MCF 10A (cell line): ENCODE measurements around the gene AGBL1. TPM values are rescaled to one million over a fixed set of nuclear protein-coding genes. Genes with fewer than 3 reads are reported as not detected.

ENCODE experiments used
- BruUV-seq: library from RNA; stranded (reverse); fragments of 400-500 nt; replicated peaks from 2 replicates; lab custom pipeline; 2021; lab: Mats Ljungman, UMichigan
- CTCF ChIA-PET: fragments of 300-600 bp; sonication (Branson Sonifier 250); formaldehyde crosslinking; extraction: SDS; loops from one replicate; lab custom pipeline; 2021; ENCODE audit warnings: antibody characterized with exemption, inconsistent platforms; lab: Yijun Ruan, JAX
- POLR2A ChIA-PET: fragments of 300-600, 350-650 bp; sonication (Branson Sonifier 250); formaldehyde crosslinking; extraction: SDS; loops from one replicate; lab custom pipeline; 2020; ENCODE audit warnings: antibody characterized with exemption, inconsistent platforms; lab: Yijun Ruan, JAX
- DNase-seq: peaks from one replicate; pipeline ENCODE4 v3.0.0-alpha.2; 2018; ENCODE audit not compliant: unreplicated experiment
- H3K27ac Mint-ChIP-seq: one replicate; pipeline ENCODE4 v1.8.0; 2022; ENCODE audit warnings: mild to moderate bottlenecking, low read depth, mixed read lengths; ENCODE audit not compliant: unreplicated experiment
- H3K27me3 Mint-ChIP-seq: one replicate; pipeline ENCODE4 v1.8.0; 2022; ENCODE audit warnings: mixed read lengths; ENCODE audit not compliant: insufficient read depth, unreplicated experiment
- H3K36me3 Mint-ChIP-seq: one replicate; pipeline ENCODE4 v1.8.0; 2022; ENCODE audit warnings: mild to moderate bottlenecking, moderate library complexity, mixed read lengths; ENCODE audit not compliant: insufficient read depth, unreplicated experiment
- H3K4me1 Mint-ChIP-seq: one replicate; pipeline ENCODE4 v1.8.0; 2022; ENCODE audit warnings: mixed read lengths; ENCODE audit not compliant: insufficient read depth, unreplicated experiment
- H3K4me3 Mint-ChIP-seq: one replicate; pipeline ENCODE4 v1.8.0; 2022; ENCODE audit warnings: mild to moderate bottlenecking, moderate library complexity, mixed read lengths; ENCODE audit not compliant: unreplicated experiment
- H3K9me3 Mint-ChIP-seq: one replicate; pipeline ENCODE4 v1.8.0; 2022; ENCODE audit warnings: mixed read lengths; ENCODE audit not compliant: unreplicated experiment
- intact Hi-C: fragments of 100-400 bp; cut with micrococcal nuclease; formaldehyde crosslinking; loops from 2 replicates; pipeline ENCODE4 v1.14.1; 2022
- total RNA-seq: library from RNA; stranded (reverse); gene quantifications from 2 replicates; pipeline ENCODE4 v1.2.3, GENCODE V29; 2022
- TF ChIP-seq, protein P1 (sequence below): fragments of 200-600 bp; IDR thresholded peaks from one replicate; pipeline ENCODE4 v1.8.0; 2022; ENCODE audit warnings: antibody characterized with exemption, mild to moderate bottlenecking; ENCODE audit not compliant: unreplicated experiment

Gene AGBL1
- total RNA-seq, 1 experiment from 2014 or later: not detected

DNA sequence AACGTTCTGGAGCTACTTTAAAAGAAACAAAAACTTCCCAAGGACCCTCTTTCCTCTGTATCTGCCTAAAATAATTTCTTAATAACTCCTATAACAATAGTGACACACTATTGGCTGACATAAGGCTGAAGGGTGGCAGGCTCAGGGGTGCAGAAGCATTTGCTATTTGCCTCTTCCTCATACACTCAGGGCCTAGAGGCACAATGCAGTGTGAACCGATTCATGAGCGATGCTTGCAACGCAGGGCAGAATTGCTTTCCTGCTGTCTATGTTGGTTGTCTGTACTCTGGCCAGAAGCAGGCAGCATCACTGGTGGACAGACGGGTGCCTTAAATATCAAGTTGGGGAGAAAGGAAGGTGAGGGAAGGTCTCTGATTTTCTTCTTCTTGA lies 157.4 kb downstream of the AGBL1 start:
- intact Hi-C loops: no loop called here
- Mint-ChIP-seq H3K9me3 (no peaks in the 10 kb centered on the region), H3K27ac (no peak overlapping the region), H3K36me3 (no peaks in the 10 kb centered on the region), H3K27me3 (no peaks in the 10 kb centered on the region), H3K4me1 (no peaks in the 10 kb centered on the region), H3K4me3 (no peak overlapping the region)
- ChIA-PET CTCF (no interaction called here), POLR2A (no interaction called here)
- TF ChIP-seq, protein P1, sequence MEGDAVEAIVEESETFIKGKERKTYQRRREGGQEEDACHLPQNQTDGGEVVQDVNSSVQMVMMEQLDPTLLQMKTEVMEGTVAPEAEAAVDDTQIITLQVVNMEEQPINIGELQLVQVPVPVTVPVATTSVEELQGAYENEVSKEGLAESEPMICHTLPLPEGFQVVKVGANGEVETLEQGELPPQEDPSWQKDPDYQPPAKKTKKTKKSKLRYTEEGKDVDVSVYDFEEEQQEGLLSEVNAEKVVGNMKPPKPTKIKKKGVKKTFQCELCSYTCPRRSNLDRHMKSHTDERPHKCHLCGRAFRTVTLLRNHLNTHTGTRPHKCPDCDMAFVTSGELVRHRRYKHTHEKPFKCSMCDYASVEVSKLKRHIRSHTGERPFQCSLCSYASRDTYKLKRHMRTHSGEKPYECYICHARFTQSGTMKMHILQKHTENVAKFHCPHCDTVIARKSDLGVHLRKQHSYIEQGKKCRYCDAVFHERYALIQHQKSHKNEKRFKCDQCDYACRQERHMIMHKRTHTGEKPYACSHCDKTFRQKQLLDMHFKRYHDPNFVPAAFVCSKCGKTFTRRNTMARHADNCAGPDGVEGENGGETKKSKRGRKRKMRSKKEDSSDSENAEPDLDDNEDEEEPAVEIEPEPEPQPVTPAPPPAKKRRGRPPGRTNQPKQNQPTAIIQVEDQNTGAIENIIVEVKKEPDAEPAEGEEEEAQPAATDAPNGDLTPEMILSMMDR: no peak
- no peak for DNase-seq
- no TSS peak for BruUV-seq

DNA sequence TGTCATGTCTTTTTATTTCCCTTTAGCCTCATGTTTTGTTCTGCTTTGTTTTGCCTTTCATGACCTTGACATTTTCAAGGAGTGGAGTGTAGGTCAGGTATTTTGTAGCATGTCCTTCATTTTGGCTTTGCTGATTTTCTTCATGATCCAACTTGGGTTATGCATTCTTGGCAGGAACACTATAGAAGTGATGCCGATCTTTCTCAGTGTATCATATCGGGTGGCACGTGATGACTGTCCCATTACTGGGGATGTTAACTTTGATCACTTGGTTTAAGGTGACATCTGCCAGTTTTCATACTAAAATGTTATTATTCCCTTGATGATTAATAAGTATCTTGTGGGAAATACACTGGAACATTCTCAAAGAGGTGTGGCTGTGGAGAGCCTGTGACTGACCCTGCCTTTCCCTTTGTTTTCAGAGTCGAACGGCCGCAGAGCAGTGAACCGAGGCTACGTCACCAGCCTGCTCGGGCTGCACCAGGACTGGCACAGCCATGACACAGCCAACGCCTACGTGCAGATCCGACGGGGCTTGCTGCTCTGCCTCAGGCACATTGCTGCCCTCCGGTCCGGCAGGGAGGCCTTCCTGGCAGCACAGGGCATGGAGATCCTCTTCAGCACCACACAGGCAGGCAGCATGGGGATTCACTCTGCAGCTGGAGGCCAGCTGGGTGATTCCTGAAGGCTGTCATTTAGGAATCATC lies 167.7 kb downstream of the AGBL1 start:
- H3K36me3 Mint-ChIP-seq: no peaks in the 10 kb centered on the region
- no TSS peak for BruUV-seq
- intact Hi-C loops: loop anchor here (5.0 kb wide), 1 partner anchor 90 kb away; no protein-coding TSS in a partner anchor
- peaks cover 8% of the 10 kb centered on the region for H3K4me1 Mint-ChIP-seq
- H3K9me3 Mint-ChIP-seq: no peaks in the 10 kb centered on the region
- DNase-seq: peak; percentile 55
- peak overlapping the region; percentile 31 for H3K4me3 Mint-ChIP-seq
- no peaks in the 10 kb centered on the region for H3K27me3 Mint-ChIP-seq
- TF ChIP-seq, protein P1: no peak
- ChIA-PET POLR2A (no interaction called here), CTCF (interaction anchor here (0.6 to 1.2 kb wide), 2 partner anchors 16 to 1573 kb away, joined by 3 to 4 read pairs; no protein-coding TSS in a partner anchor)
- H3K27ac Mint-ChIP-seq: peak overlapping the region; percentile 78

DNA sequence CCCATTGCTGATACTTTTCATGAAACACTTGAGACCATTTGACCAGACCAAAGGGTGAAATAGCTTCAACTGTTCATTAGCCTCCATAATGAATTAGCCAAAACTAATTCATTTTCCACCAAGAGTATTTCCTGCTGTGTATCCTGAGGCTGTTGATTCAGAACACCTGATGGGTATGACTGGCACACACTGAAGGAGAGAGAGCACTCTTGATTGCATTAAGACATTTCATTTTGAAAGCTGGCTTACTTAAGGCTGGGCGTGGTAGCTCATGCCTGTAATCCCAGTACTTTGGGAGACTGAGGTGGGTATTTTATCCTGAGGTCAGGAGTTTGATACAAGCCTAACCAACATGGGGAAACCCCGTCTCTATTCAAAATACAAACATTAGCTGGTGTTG lies 175.6 kb downstream of the AGBL1 start:
- Mint-ChIP-seq H3K9me3 (no peaks in the 10 kb centered on the region), H3K4me1 (peaks cover 6% of the 10 kb centered on the region), H3K36me3 (no peaks in the 10 kb centered on the region), H3K4me3 (no peak overlapping the region), H3K27me3 (no peaks in the 10 kb centered on the region), H3K27ac (no peak overlapping the region)
- BruUV-seq: no TSS peak
- ChIA-PET CTCF (interaction anchor here (0.6 to 1.7 kb wide), 6 partner anchors 24 to 501 kb away, joined by 3 to 9 read pairs (median 3); no protein-coding TSS in a partner anchor), POLR2A (interaction anchor here (0.6 to 0.8 kb wide), 2 partner anchors 63 to 92 kb away, joined by 3 to 5 read pairs; no protein-coding TSS in a partner anchor)
- TF ChIP-seq, protein P1: no peak
- intact Hi-C loops: no loop called here
- DNase-seq: peak; percentile 16

DNA sequence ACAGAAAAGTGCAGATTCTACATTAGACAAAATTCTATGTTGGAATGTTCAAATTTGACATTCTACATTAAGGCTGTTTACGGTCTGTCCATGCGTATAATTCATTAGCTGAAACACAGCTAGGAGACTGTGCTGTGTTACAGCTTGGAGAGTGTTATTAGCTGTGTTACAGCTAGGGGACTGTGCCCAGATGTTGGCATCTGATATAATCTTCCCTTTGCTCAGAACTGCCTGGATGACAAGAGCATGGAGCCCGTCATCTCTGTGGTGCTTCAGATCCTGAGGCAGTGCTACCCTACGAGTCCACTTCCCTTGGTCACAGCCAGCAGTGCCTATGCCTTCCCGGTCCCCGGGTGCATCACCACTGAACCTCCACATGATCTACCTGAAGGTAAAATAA lies 177.0 kb downstream of the AGBL1 start:
- H3K4me1 Mint-ChIP-seq: peaks cover 6% of the 10 kb centered on the region
- no peak overlapping the region for H3K27ac Mint-ChIP-seq
- no peaks in the 10 kb centered on the region for H3K27me3 Mint-ChIP-seq
- H3K36me3 Mint-ChIP-seq: no peaks in the 10 kb centered on the region
- H3K4me3 Mint-ChIP-seq: no peak overlapping the region
- TF ChIP-seq, protein P1: no peak
- ChIA-PET CTCF (interaction anchor here (0.9 to 1.3 kb wide), 2 partner anchors 25 to 402 kb away, joined by 3 to 5 read pairs; no protein-coding TSS in a partner anchor), POLR2A (no interaction called here)
- DNase-seq: no peak
- intact Hi-C loops: no loop called here
- no TSS peak for BruUV-seq
- H3K9me3 Mint-ChIP-seq: no peaks in the 10 kb centered on the region
